Activated naive CD8-positive, alpha-beta T cell treated with anti-CD3 and anti-CD28 coated beads for 36 hours (primary cell): ENCODE data around the gene PLCL2. TPM values are rescaled to one million over a fixed set of nuclear protein-coding genes. Genes with fewer than 3 reads are reported as not detected.

Source experiments
- DNase-seq: peaks from one replicate; pipeline ENCODE4 v3.0.0; 2021
- H3K27ac Mint-ChIP-seq: one replicate; pipeline ENCODE4 v1.8.0; 2022; ENCODE audit warnings: mild to moderate bottlenecking, moderate library complexity, mixed read lengths
- H3K27me3 Mint-ChIP-seq: one replicate; pipeline ENCODE4 v1.8.0; 2022; ENCODE audit warnings: mild to moderate bottlenecking, mixed read lengths
- H3K36me3 Mint-ChIP-seq: one replicate; pipeline ENCODE4 v1.8.0; 2021; ENCODE audit warnings: mild to moderate bottlenecking, mixed read lengths
- H3K4me1 Mint-ChIP-seq: one replicate; pipeline ENCODE4 v1.8.0; 2021; ENCODE audit warnings: mixed read lengths
- H3K4me3 Mint-ChIP-seq: one replicate; pipeline ENCODE4 v1.8.0; 2022; ENCODE audit warnings: mild to moderate bottlenecking, moderate library complexity, mixed read lengths
- H3K9me3 Mint-ChIP-seq: one replicate; pipeline ENCODE4 v1.8.0; 2022; ENCODE audit warnings: mixed read lengths
- total RNA-seq, 2 experiments: library from RNA; stranded (reverse); gene quantifications; one replicate each; pipeline ENCODE4 v1.2.3, GENCODE V29; 2021

Gene PLCL2
- total RNA-seq, 2 experiments from 2014 or later: 19.1 to 19.6 TPM

- H3K36me3 Mint-ChIP-seq: peaks cover 29% of the 10 kb centered on the region
- no peaks in the 10 kb centered on the region for H3K27me3 Mint-ChIP-seq
- DNase-seq: peak; percentile 66
- H3K4me1 Mint-ChIP-seq: peaks cover 86% of the 10 kb centered on the region
- peak overlapping the region; percentile 71 for H3K4me3 Mint-ChIP-seq
- H3K27ac Mint-ChIP-seq: peak overlapping the region; percentile 88
- H3K9me3 Mint-ChIP-seq: peaks cover 2% of the 10 kb centered on the region
Measured at GRCh38 chr3:16897254-16897926, 12.6 kb downstream of the PLCL2 start.

GRCh38 chr3:16898595-16899395 lies 14.0 kb downstream of the PLCL2 start:
- Mint-ChIP-seq H3K27ac (peak overlapping the region; percentile 88), H3K9me3 (peaks cover 2% of the 10 kb centered on the region), H3K4me3 (peak overlapping the region; percentile 6), H3K36me3 (peaks cover 32% of the 10 kb centered on the region), H3K27me3 (no peaks in the 10 kb centered on the region), H3K4me1 (peaks cover 85% of the 10 kb centered on the region)
- no peak for DNase-seq

DNA sequence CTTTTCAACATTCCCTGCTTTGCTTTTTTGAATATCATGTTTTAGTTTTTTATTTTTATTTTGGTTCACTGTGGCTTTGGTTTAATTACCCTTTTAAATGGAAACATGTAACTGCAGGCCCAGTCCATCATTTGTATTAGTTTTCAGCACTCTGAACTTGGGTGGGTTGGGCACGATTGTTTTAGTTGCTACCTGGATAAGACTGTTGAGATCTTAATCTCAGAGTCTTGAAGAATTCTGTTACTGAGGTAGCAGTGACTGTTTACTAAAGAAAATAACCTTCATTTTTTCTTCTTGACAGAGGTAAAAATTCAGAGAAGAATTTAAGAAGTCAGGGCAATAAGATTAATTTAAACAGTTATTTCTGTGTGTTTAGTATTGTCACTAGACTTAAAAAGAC lies 15.2 kb downstream of the PLCL2 start:
- Mint-ChIP-seq H3K27ac (no peak overlapping the region), H3K4me3 (no peak overlapping the region), H3K27me3 (no peaks in the 10 kb centered on the region), H3K4me1 (peaks cover 94% of the 10 kb centered on the region), H3K9me3 (peaks cover 8% of the 10 kb centered on the region), H3K36me3 (peaks cover 41% of the 10 kb centered on the region)
- no peak for DNase-seq

- DNase-seq: no peak
Measured at GRCh38 chr3:16900779-16901440, 16.2 kb downstream of the PLCL2 start.

DNA sequence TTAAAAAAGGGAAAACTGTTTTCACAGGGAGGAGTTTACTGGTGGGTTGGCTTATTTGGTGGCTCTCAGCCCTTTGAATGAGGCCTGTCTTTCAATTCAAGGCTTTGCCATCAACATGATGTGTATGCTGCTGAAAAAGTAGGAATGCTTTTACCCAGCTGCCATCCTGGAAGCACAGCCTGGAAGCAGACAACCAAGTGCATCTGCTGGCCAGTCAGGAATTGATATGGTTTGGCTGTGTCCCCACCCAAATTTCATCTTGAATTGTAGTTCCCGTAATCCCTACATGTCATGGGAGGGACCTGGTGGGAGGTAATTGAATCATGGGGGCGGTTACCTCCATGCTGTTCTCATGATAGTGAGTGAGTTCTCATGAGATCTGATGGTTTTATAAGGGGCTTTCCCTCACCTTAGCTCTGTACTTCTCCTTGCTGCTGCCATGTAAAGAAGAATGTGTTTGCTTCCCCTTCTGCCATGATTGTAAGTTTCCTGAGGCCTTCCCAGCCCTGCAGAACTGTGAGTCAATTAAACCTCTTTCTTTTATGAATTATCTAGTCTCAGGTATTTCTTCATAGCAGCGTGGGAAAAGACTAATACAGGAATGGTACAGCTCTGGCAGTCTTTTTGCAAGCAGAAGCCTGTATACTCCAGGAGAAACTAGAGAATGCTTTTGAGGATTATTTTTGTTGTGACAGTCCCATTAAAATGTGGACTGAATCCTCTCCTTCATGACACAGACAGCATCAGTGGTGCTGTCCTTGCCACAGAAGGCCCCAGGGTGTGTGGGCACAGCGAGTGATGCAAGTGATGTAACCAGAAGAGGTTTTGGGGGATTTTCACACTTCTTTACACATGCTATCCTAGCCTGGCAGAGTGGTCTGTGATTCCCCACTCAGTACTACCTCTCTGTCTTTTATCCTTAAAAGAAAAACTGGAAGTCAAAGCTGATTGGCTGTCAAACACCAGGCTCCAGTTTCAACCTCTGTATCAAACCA lies 20.0 kb downstream of the PLCL2 start:
- no peak overlapping the region for H3K4me3 Mint-ChIP-seq
- H3K36me3 Mint-ChIP-seq: peaks cover 21% of the 10 kb centered on the region
- no peaks in the 10 kb centered on the region for H3K27me3 Mint-ChIP-seq
- H3K9me3 Mint-ChIP-seq: peaks cover 8% of the 10 kb centered on the region
- H3K4me1 Mint-ChIP-seq: peaks cover 77% of the 10 kb centered on the region
- peak overlapping the region; percentile 94 for H3K27ac Mint-ChIP-seq
- DNase-seq: peak; percentile 62

More at GRCh38 chr3:16900779-16901440, 16.2 kb downstream of the PLCL2 start:
- Mint-ChIP-seq H3K9me3 (peaks cover 8% of the 10 kb centered on the region), H3K36me3 (peaks cover 37% of the 10 kb centered on the region), H3K4me1 (peaks cover 94% of the 10 kb centered on the region), H3K4me3 (no peak overlapping the region), H3K27ac (peak overlapping the region; percentile 72), H3K27me3 (no peaks in the 10 kb centered on the region)

- H3K36me3 Mint-ChIP-seq: peaks cover 30% of the 10 kb centered on the region
- H3K27me3 Mint-ChIP-seq: no peaks in the 10 kb centered on the region
- H3K9me3 Mint-ChIP-seq: peaks cover 8% of the 10 kb centered on the region
- peak overlapping the region; percentile 94 for H3K27ac Mint-ChIP-seq
- H3K4me1 Mint-ChIP-seq: peaks cover 78% of the 10 kb centered on the region
- no peak overlapping the region for H3K4me3 Mint-ChIP-seq
- DNase-seq: no peak
Measured at GRCh38 chr3:16905704-16906103, 20.9 kb downstream of the PLCL2 start.

DNA sequence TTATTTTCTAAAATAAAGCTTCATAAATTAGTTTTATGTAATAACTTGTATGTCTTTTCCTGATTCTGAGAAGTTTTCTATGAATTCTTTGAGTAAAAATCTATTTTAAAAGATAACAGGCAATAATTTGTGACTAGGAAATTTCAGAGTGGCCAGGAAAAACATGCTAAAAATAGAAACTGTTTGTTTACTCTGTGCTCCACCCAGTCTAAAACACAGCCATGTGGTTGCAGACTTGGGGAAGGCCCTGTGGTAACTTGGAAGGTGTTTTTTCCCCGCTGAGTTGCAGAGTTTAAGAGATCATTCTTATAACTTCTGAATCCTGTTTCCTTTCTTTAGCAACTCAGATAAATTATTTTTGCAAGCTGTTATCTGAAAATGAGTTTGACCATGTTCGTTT lies 21.9 kb downstream of the PLCL2 start:
- H3K27ac Mint-ChIP-seq: peak overlapping the region; percentile 61
- peaks cover 30% of the 10 kb centered on the region for H3K36me3 Mint-ChIP-seq
- peaks cover 8% of the 10 kb centered on the region for H3K9me3 Mint-ChIP-seq
- no peak for DNase-seq
- H3K27me3 Mint-ChIP-seq: no peaks in the 10 kb centered on the region
- H3K4me3 Mint-ChIP-seq: no peak overlapping the region
- H3K4me1 Mint-ChIP-seq: peaks cover 71% of the 10 kb centered on the region

DNA sequence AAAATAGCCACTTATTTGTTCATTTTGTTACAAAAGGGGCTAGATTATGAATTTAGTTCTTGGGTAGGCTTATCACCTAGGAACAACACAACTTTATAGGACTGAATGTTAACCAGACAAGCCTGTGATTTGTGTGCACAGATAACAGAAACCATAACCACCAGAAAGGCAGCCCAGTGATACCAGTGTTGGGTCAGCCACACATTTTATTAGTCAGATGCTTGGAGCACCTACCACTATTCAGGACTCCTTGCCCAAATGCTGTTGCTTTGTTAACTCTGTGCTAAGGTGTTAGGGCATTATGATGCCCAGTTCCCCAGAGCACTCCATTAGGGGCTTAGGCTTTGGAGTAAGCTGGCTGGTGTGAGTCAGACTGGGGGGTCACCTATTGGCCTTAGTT lies 22.5 kb downstream of the PLCL2 start:
- peaks cover 8% of the 10 kb centered on the region for H3K9me3 Mint-ChIP-seq
- H3K27ac Mint-ChIP-seq: peak overlapping the region; percentile 61

GRCh38 chr3:16908016-16908807 lies 23.5 kb downstream of the PLCL2 start:
- DNase-seq: no peak
- H3K36me3 Mint-ChIP-seq: peaks cover 35% of the 10 kb centered on the region
- peaks cover 69% of the 10 kb centered on the region for H3K4me1 Mint-ChIP-seq
- H3K27ac Mint-ChIP-seq: peak overlapping the region; percentile 75
- no peak overlapping the region for H3K4me3 Mint-ChIP-seq
- no peaks in the 10 kb centered on the region for H3K27me3 Mint-ChIP-seq
- H3K9me3 Mint-ChIP-seq: peaks cover 8% of the 10 kb centered on the region

More for the DNA sequence above, 22.5 kb downstream of the PLCL2 start:
- Mint-ChIP-seq H3K36me3 (peaks cover 30% of the 10 kb centered on the region), H3K4me1 (peaks cover 68% of the 10 kb centered on the region), H3K4me3 (no peak overlapping the region), H3K27me3 (no peaks in the 10 kb centered on the region)
- DNase-seq: no peak

DNA sequence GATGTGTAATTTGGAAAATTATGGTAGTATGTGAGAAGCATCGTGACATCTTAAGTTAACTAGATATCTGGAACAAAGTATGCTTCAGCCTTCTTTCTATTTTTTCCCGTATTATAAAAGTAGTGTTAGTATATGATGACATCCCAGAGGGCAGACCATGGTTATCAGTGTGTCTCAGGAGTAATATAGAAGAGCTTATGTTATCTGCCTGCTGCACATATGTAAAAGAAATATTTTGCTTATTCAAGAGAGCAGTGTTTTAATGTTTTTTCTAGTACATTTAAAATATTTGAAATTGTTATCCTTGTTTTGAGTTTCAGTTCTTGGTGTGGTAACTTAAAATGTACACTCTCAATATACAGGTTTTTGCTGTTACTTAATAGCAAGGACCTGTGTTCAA lies 24.1 kb downstream of the PLCL2 start:
- no peaks in the 10 kb centered on the region for H3K27me3 Mint-ChIP-seq
- H3K27ac Mint-ChIP-seq: no peak overlapping the region
- H3K4me3 Mint-ChIP-seq: no peak overlapping the region
- DNase-seq: no peak
- peaks cover 7% of the 10 kb centered on the region for H3K9me3 Mint-ChIP-seq
- peaks cover 30% of the 10 kb centered on the region for H3K36me3 Mint-ChIP-seq
- H3K4me1 Mint-ChIP-seq: peaks cover 65% of the 10 kb centered on the region

DNA sequence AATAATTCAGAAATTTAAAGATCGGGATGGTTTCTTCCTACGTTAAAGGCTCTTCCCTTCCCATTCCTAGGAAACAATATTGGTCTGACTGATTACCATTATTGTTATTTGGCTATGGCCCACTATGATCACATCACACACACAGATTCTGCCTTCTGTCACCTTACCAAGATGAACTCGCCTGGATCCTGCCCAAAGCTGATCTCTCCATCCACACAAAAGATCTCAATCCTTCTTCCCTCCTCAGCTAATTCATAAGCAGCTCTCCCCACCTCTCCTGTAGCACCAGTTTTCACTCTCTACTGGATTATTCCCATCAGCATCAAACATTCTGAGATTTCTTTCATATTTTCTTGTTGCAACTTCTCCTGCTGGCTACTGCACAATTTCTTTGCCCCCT lies 25.0 kb downstream of the PLCL2 start:
- no peaks in the 10 kb centered on the region for H3K27me3 Mint-ChIP-seq
- H3K27ac Mint-ChIP-seq: no peak overlapping the region
- DNase-seq: no peak
- H3K36me3 Mint-ChIP-seq: peaks cover 23% of the 10 kb centered on the region
- peaks cover 61% of the 10 kb centered on the region for H3K4me1 Mint-ChIP-seq
- H3K4me3 Mint-ChIP-seq: no peak overlapping the region
- peaks cover under 1% of the 10 kb centered on the region for H3K9me3 Mint-ChIP-seq

GRCh38 chr3:16910207-16910606 lies 25.5 kb downstream of the PLCL2 start:
- Mint-ChIP-seq H3K27me3 (no peaks in the 10 kb centered on the region), H3K9me3 (no peaks in the 10 kb centered on the region), H3K36me3 (peaks cover 21% of the 10 kb centered on the region), H3K4me3 (no peak overlapping the region), H3K4me1 (peaks cover 60% of the 10 kb centered on the region), H3K27ac (peak overlapping the region; percentile 0)
- DNase-seq: no peak

- H3K4me1 Mint-ChIP-seq: peaks cover 69% of the 10 kb centered on the region
- H3K27ac Mint-ChIP-seq: no peak overlapping the region
- H3K36me3 Mint-ChIP-seq: peaks cover 21% of the 10 kb centered on the region
- no peaks in the 10 kb centered on the region for H3K9me3 Mint-ChIP-seq
- H3K27me3 Mint-ChIP-seq: no peaks in the 10 kb centered on the region
- H3K4me3 Mint-ChIP-seq: no peak overlapping the region
- DNase-seq: no peak
Measured at GRCh38 chr3:16911916-16912315, 27.2 kb downstream of the PLCL2 start.
